Suprapubic skin (tissue), 4 donors: ENCODE data around the gene SCFD1.

ENCODE experiments used
- CTCF ChIP-seq, 2 donors: fragments of 200-600 bp in 1 of 2; fragments of 450-650 bp in 1 of 2; sonication (generic) in 1 of 2; IDR thresholded peaks; one replicate each; pipeline ENCODE4 v1.5.1; 2016 to 2019; ENCODE audit warnings: antibody characterized with exemption in 2 of 2, mild to moderate bottlenecking in 1 of 2, moderate library complexity in 1 of 2
- EP300 ChIP-seq: sonication (generic); formaldehyde crosslinking; IDR thresholded peaks from one replicate; pipeline ENCODE4 v1.6.1; 2017; ENCODE audit warnings: antibody characterized with exemption
- POLR2A ChIP-seq, 2 donors: fragments of 450-650 bp; IDR thresholded peaks; one replicate each; pipeline ENCODE4 v1.6.1; 2017; ENCODE audit warnings: antibody characterized with exemption in 2 of 2, mild to moderate bottlenecking in 2 of 2, moderate library complexity in 2 of 2
- POLR2AphosphoS5 ChIP-seq, 3 donors: sonication (generic); formaldehyde crosslinking; IDR thresholded peaks; one replicate each; pipeline ENCODE4 v1.6.1; 2017; ENCODE audit warnings: antibody characterized with exemption in 3 of 3

- TF ChIP-seq CTCF (IDR thresholded peaks at IDR 0.05) = no peak
- TF ChIP-seq POLR2A (IDR thresholded peaks at IDR 0.05) = no peak
- TF ChIP-seq EP300 = no peak
- no peak for TF ChIP-seq POLR2AphosphoS5 (IDR thresholded peaks at IDR 0.05)
These were observed 24.6 kb upstream of the SCFD1 start for GRCh38 chr14:30597504-30597903.
